ENCODE data around the gene CYTH3. TPM values are rescaled to one million over a fixed set of nuclear protein-coding genes. Genes with fewer than 3 reads are reported as not detected.

Gene CYTH3
- total and polyA plus RNA-seq, 2 of the 13 experiments (the other 11 are each of a cell fraction or from before 2014, with no cell fraction given): 3.1 to 3.8 TPM

DNA sequence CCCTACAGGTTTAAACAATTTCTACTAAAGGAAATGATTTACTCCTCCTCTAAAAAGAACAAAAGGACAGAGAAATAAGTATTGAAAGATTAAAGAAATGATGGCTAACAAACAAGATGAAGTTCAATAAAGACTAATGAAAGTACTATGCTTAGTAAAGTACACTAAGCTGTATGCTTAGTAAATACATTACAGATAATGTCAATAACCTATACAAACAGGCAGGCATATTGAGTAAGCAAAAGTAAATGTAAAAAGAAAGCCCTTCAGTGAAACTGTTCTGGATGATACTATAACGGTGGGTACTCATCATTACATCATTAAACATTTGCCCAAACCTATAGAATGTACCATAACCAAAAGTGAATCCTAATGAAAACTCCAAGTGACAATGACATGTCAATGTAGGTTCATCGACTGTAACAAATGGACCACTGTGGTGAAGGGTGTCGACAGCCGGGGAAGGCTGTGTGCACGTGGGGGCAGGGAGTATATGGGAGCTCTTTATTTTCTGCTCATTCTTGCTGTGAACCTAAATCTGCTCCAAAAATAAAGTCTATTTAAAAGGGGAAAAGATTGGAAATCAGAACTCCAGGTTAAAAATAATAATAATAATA, 34.0 kb downstream of the CYTH3 start (continued):
- TF ChIP-seq PHB2 (IDR thresholded peaks at IDR 0.05; ENCODE audit: partially characterized antibody): no peak
- peak; percentile 71 for TF ChIP-seq RARA (CRISPR knock-in tag; IDR thresholded peaks at IDR 0.05)
- no peak for TF ChIP-seq GLI4 (CRISPR knock-in tag; IDR thresholded peaks at IDR 0.05; ENCODE audit: borderline replicate concordance)
- TF ChIP-seq ZSCAN22 (CRISPR knock-in tag; IDR thresholded peaks at IDR 0.05): no peak
- TF ChIP-seq RBAK (CRISPR knock-in tag; IDR thresholded peaks at IDR 0.05): no peak
- TF ChIP-seq ZNF569 (CRISPR knock-in tag; IDR thresholded peaks at IDR 0.05; ENCODE audit: borderline replicate concordance): no peak
- no peak for TF ChIP-seq LCORL (IDR thresholded peaks at IDR 0.05)
- no peak for TF ChIP-seq LCORL (CRISPR knock-in tag; IDR thresholded peaks at IDR 0.05)
- TF ChIP-seq, protein P1, sequence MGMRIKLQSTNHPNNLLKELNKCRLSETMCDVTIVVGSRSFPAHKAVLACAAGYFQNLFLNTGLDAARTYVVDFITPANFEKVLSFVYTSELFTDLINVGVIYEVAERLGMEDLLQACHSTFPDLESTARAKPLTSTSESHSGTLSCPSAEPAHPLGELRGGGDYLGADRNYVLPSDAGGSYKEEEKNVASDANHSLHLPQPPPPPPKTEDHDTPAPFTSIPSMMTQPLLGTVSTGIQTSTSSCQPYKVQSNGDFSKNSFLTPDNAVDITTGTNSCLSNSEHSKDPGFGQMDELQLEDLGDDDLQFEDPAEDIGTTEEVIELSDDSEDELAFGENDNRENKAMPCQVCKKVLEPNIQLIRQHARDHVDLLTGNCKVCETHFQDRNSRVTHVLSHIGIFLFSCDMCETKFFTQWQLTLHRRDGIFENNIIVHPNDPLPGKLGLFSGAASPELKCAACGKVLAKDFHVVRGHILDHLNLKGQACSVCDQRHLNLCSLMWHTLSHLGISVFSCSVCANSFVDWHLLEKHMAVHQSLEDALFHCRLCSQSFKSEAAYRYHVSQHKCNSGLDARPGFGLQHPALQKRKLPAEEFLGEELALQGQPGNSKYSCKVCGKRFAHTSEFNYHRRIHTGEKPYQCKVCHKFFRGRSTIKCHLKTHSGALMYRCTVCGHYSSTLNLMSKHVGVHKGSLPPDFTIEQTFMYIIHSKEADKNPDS (CRISPR knock-in tag; IDR thresholded peaks at IDR 0.05): no peak
- no peak for TF ChIP-seq HNRNPK (IDR thresholded peaks at IDR 0.05; ENCODE audit: low read depth, low read length, poor library complexity, severe bottlenecking)
- no peak for TF ChIP-seq ZNF367 (CRISPR knock-in tag; IDR thresholded peaks at IDR 0.05; ENCODE audit: borderline replicate concordance)
- TF ChIP-seq TAF1 (CRISPR knock-in tag; IDR thresholded peaks at IDR 0.05): no peak
- no peak for TF ChIP-seq PAWR (CRISPR knock-in tag; IDR thresholded peaks at IDR 0.05; ENCODE audit: borderline replicate concordance)
- no peak for TF ChIP-seq ZNF546 (CRISPR knock-in tag; conservative IDR thresholded peaks at IDR 0.05)
- TF ChIP-seq, protein P2, sequence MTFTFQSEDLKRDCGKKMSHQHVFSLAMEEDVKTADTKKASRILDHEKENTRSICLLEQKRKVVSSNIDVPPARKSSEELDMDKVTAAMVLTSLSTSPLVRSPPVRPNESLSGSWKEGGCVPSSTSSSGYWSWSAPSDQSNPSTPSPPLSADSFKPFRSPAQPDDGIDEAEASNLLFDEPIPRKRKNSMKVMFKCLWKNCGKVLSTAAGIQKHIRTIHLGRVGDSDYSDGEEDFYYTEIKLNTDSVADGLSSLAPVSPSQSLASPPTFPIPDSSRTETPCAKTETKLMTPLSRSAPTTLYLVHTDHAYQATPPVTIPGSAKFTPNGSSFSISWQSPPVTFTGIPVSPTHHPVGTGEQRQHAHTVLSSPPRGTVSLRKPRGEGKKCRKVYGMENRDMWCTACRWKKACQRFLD (CRISPR knock-in tag; IDR thresholded peaks at IDR 0.05; ENCODE audit: borderline replicate concordance): no peak
- TF ChIP-seq FOSL2 (CRISPR knock-in tag; IDR thresholded peaks at IDR 0.05): 0 out of 2 replicates have a peak, but pooled peaks have one; percentile 11
- TF ChIP-seq, protein P3, sequence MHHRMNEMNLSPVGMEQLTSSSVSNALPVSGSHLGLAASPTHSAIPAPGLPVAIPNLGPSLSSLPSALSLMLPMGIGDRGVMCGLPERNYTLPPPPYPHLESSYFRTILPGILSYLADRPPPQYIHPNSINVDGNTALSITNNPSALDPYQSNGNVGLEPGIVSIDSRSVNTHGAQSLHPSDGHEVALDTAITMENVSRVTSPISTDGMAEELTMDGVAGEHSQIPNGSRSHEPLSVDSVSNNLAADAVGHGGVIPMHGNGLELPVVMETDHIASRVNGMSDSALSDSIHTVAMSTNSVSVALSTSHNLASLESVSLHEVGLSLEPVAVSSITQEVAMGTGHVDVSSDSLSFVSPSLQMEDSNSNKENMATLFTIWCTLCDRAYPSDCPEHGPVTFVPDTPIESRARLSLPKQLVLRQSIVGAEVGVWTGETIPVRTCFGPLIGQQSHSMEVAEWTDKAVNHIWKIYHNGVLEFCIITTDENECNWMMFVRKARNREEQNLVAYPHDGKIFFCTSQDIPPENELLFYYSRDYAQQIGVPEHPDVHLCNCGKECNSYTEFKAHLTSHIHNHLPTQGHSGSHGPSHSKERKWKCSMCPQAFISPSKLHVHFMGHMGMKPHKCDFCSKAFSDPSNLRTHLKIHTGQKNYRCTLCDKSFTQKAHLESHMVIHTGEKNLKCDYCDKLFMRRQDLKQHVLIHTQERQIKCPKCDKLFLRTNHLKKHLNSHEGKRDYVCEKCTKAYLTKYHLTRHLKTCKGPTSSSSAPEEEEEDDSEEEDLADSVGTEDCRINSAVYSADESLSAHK (CRISPR knock-in tag; IDR thresholded peaks at IDR 0.05; ENCODE audit: borderline replicate concordance): no peak
- TF ChIP-seq, protein P4, sequence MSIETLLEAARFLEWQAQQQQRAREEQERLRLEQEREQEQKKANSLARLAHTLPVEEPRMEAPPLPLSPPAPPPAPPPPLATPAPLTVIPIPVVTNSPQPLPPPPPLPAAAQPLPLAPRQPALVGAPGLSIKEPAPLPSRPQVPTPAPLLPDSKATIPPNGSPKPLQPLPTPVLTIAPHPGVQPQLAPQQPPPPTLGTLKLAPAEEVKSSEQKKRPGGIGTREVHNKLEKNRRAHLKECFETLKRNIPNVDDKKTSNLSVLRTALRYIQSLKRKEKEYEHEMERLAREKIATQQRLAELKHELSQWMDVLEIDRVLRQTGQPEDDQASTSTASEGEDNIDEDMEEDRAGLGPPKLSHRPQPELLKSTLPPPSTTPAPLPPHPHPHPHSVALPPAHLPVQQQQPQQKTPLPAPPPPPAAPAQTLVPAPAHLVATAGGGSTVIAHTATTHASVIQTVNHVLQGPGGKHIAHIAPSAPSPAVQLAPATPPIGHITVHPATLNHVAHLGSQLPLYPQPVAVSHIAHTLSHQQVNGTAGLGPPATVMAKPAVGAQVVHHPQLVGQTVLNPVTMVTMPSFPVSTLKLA (IDR thresholded peaks at IDR 0.05): no peak
- no peak for TF ChIP-seq ATF1 (CRISPR knock-in tag; IDR thresholded peaks at IDR 0.05)
- TF ChIP-seq, protein P5, sequence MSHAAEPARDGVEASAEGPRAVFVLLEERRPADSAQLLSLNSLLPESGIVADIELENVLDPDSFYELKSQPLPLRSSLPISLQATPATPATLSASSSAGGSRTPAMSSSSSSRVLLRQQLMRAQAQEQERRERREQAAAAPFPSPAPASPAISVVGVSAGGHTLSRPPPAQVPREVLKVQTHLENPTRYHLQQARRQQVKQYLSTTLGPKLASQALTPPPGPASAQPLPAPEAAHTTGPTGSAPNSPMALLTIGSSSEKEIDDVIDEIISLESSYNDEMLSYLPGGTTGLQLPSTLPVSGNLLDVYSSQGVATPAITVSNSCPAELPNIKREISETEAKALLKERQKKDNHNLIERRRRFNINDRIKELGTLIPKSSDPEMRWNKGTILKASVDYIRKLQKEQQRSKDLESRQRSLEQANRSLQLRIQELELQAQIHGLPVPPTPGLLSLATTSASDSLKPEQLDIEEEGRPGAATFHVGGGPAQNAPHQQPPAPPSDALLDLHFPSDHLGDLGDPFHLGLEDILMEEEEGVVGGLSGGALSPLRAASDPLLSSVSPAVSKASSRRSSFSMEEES (CRISPR knock-in tag; IDR thresholded peaks at IDR 0.05): no peak
